Myocyte (in vitro differentiated cells): ENCODE measurements around the gene HK1. TPM values are rescaled to one million over a fixed set of nuclear protein-coding genes. Genes with fewer than 3 reads are reported as not detected.

Experiments used
- DNase-seq: peaks from one replicate; pipeline ENCODE4 v3.0.0-alpha.2; 2012; ENCODE audit warnings: low read depth
- total RNA-seq: library from RNA; depleted of rRNA; stranded (reverse); fragments of >200 nt; gene quantifications from 2 replicates; pipeline ENCODE4 v1.2.3, GENCODE V29; 2014

The HK1 gene
- total RNA-seq, 1 donor from 2014 or later = 79.2 TPM

- DNase-seq = no peak
Measured at GRCh38 chr10:69418052-69418752, 139.9 kb downstream of the HK1 start.

GRCh38 chr10:69419096-69419743 lies 140.9 kb downstream of the HK1 start:
- DNase-seq = no peak

- no peak for DNase-seq
Measured at GRCh38 chr10:69419744-69420126, 141.4 kb downstream of the HK1 start.

GRCh38 chr10:69421611-69422308 lies 143.5 kb downstream of the HK1 start:
- DNase-seq = peak; percentile 83

- no peak for DNase-seq
Measured at GRCh38 chr10:69422676-69423075, 144.4 kb downstream of the HK1 start.

- no peak for DNase-seq
Measured at GRCh38 chr10:69425041-69425440, 146.7 kb downstream of the HK1 start.

GRCh38 chr10:69425511-69426298 lies 147.4 kb downstream of the HK1 start:
- DNase-seq = no peak

- DNase-seq = peak; percentile 85
Measured at GRCh38 chr10:69426376-69426727, 148.1 kb downstream of the HK1 start.

GRCh38 chr10:69428165-69428564 lies 149.9 kb downstream of the HK1 start:
- DNase-seq = no peak

- DNase-seq = no peak
Measured at GRCh38 chr10:69434169-69434568, 155.9 kb downstream of the HK1 start.

GRCh38 chr10:69434926-69435325 lies 156.6 kb downstream of the HK1 start:
- DNase-seq = no peak

GRCh38 chr10:69435966-69436520 lies 157.7 kb downstream of the HK1 start:
- DNase-seq = no peak

GRCh38 chr10:69437321-69438259 lies 159.3 kb downstream of the HK1 start:
- no peak for DNase-seq

- DNase-seq = peak; percentile 34
Measured at GRCh38 chr10:69438536-69439349, 160.4 kb downstream of the HK1 start.

GRCh38 chr10:69439350-69439739 lies 161.0 kb downstream of the HK1 start:
- peak; percentile 98 for DNase-seq

- DNase-seq = peak; percentile 64
Measured at GRCh38 chr10:69439813-69440506, 161.7 kb downstream of the HK1 start.

- DNase-seq = no peak
Measured at GRCh38 chr10:69443354-69443753, 165.1 kb downstream of the HK1 start.

- no peak for DNase-seq
Measured at GRCh38 chr10:69445041-69445440, 166.7 kb downstream of the HK1 start.

GRCh38 chr10:69446229-69446628 lies 167.9 kb downstream of the HK1 start:
- DNase-seq = no peak
